HK-2 (cell line): ENCODE measurements around the gene NLGN4X.

Experiments
- DNase-seq: peaks from one replicate; pipeline ENCODE4 v3.0.0-alpha.2; 2018; ENCODE audit not compliant: unreplicated experiment

NLGN4X gene

DNA sequence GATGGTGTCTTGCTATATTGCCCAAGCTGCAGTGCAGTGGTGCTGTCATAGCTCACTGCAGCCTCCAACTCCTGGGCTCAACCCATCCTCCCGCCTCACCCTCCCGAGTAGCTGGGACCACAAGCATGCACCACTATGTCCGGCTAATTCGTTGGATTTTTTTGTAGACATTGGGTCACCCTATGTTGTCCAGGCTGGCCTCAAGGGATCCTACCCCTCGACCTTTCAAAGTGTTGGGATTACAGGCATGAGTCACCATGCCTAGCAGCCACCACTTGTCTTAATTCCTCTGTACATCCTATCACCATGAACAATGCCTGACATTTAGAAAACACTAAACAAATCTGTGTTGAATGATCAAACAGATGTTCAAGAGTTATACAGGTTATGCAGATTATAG lies 76.7 kb downstream of the NLGN4X start:
- no peak for DNase-seq

GRCh38 chrX:6149060-6149872 lies 79.4 kb downstream of the NLGN4X start:
- no peak for DNase-seq

GRCh38 chrX:6134255-6134654 lies 94.4 kb downstream of the NLGN4X start:
- no peak for DNase-seq

DNA sequence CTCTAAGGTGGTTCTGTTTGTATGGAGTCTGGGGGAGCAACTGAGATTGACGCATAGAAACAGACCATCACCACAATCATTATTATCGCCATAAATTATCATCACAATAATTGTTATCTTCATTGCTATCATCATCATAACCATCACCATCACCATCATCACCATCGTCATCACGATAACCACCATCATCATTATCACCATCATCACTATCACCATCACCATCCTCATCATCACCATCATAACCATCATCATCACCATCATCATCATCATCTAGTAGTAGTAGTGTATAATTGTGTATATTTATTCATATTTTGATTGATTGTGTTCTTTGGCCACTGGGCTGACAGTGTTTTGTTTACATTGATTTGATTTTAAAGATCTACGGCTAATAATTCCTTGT lies 95.7 kb downstream of the NLGN4X start:
- no peak for DNase-seq

GRCh38 chrX:6131287-6131686 lies 97.4 kb downstream of the NLGN4X start:
- no peak for DNase-seq

- no peak for DNase-seq
Measured at GRCh38 chrX:6129195-6129594, 99.5 kb downstream of the NLGN4X start.

GRCh38 chrX:6120329-6120728 lies 108.3 kb downstream of the NLGN4X start:
- no peak for DNase-seq

GRCh38 chrX:6095469-6095868 lies 133.2 kb downstream of the NLGN4X start:
- DNase-seq = no peak

DNA sequence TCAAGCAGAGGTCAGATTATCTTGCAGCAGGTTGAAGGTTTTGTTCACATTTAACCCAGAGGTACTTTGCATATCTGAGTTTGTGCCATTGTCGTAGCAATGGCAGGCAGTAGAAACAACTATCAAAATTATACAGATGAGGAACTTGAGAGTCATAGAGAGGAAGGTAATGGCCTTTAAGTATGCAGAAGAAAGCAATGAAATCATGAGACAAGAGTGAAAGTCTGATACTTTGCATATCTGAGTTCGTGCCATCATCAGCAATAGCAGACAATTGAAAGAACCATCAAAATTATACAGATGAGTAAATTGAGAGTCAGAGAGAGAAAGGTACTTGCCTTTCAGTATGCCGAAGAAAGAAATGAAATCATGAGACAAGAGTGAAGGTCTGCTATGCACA lies 154.1 kb downstream of the NLGN4X start:
- DNase-seq = no peak

DNA sequence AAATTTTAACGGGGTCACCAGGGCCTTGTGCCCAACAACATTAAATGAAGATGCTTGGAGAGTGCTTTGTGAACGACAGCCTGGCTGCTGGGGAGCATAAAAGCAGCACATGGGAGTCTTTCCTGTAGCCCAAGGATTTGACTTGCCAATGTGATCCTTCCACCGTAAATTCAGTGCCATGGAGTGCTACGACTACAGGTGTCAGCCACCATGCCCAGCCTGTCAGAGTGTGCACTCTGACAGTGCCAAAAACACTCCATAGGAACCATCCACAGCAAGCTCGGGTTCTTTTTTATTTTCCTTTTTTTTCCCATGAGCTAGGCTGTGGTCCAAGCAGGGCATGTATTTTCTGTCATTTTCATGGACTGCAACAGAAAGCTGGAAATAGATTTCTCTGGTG lies 156.9 kb downstream of the NLGN4X start:
- no peak for DNase-seq

GRCh38 chrX:6067600-6067999 lies 161.1 kb downstream of the NLGN4X start:
- no peak for DNase-seq

DNA sequence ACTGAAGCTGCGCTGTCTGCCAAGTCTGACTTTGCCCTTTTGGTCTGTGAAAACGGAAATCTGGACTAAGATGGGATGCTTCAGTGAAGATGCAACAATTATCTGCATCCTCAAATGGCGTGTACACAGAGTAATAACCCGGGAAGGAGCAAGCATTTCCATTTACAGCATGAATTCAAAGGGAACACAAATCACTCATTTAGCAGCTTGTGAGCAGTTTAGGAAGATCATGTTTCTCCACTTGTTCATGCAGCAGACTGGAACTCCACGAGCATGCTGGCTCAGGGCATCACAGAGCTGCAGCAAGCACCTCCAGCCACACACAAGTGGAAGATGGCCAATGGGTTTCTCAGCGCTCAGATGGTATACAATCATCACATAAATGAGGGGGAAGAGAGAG lies 175.5 kb downstream of the NLGN4X start:
- no peak for DNase-seq

DNA sequence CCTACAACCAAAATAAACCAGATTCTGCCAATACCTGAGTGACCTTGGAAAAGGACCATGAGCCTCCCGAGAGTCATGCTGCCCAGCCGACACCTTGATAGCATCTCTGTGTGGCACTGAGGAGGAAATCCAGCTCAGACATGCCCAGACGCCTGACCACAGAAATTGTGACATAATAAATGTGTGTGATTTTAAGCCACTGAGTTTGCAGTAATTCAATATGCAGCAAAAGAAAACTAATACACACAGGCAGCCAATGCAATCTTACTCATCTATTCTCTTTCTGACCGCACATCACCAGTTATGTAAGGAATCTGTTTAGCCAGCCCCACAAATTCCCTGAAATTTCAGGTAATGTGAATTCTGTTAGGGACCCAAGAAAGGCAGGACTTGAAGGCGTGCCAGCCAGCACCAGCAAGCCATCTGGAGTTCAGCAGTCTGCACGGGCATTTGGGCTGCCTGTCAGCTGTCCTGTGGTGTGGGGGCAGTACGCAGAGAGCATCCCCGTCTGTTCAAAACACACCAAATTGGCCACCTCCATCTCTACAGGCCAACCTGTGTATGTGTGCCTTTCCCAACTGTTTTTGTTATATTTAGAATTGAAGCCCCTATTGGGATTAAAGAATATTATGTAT lies 176.4 kb downstream of the NLGN4X start:
- DNase-seq = no peak

DNA sequence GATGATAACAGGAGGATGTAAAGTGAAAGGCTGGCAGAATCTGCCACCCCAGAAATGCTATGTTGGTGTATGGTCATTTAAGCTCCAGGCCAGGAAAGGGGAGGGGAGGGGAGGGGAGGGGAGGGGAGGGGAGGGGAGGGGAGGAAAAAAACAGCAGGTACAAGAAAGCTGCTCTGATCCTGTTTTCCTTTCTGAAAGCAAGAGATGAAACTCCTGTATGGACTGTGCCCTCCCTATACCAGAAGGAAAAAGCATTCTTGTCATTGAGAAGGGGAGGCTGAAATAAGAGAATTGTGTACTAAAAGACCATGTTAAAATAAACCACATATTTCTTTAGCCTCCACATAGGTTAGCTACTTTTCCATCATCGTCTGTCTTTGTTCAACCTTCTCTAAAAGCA lies 179.5 kb downstream of the NLGN4X start:
- DNase-seq = no peak

DNA sequence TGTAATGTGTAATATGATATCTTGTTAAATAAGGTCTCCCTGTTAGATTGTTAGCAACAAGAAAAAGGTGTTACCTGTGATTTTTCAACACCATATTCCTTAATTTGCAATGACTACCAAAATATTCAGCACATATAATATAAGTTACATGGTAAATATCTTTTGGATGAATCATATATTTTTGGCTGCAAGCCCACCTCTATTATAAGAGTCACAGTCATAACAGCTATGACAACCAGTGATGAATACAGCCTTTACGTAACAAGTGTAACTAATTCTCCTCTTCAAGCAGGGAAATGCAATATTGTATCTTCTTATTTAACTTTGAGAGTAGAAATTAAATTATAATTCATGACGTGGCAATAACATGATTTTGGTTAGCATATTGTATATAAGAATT lies 187.0 kb downstream of the NLGN4X start:
- DNase-seq = no peak

DNA sequence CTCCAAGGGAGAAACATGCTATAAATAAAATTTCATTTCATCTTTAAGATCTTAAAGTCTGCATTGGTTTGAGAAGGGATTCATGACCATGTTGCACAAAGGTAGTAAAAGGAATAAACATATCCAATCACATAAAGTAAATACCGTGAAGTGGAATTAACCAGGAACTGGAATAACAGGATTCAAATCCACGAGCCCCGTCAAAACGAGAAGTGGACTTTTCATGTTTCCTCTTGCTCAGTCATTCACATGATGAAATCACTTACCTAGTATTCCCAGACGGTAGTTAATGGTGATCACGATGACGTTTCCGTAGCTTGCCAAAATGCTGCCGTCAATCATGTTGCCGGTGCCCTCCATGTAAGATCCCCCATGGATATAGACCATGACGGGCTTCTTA lies 199.7 kb downstream of the NLGN4X start:
- no peak for DNase-seq

- DNase-seq = no peak
Measured at GRCh38 chrX:6026980-6027379, 201.7 kb downstream of the NLGN4X start.

DNA sequence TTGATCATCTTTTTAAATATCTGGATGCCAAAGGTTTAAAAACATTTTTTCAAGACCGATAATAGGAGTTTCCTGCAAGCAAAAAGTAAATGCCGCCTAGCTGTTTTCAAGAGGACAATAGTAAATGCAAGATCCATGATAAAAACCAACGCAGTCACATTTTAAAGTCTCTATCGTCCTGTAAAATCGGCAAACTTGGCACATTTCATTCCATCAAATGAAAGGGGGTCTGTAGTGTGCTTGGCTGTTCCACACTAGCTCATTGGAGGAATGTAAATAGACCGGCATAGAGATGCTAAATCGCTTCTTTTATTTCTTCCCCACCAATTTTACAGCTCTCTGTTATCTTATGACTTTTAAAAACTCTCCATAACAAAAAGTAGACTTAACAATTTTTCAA lies 202.2 kb downstream of the NLGN4X start:
- no peak for DNase-seq

DNA sequence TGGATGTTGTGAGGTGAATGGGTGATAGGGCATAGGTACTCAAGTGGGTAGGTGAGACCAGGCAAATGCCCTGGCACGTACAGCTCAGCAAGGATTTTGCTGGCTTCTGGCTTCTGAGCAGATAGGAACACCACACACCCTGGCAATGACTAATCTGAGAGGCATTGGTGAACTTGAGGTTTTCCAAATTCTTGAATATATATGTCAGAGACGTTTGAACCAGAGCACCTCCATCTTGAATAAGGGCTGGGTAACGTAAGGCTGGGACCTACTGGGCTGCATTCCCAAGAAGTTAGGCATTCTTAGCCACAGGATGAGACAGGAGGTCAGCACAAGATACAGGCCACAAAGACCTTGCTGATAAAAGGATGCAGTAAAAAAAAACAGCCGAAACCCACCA lies 204.5 kb downstream of the NLGN4X start:
- DNase-seq = no peak

DNA sequence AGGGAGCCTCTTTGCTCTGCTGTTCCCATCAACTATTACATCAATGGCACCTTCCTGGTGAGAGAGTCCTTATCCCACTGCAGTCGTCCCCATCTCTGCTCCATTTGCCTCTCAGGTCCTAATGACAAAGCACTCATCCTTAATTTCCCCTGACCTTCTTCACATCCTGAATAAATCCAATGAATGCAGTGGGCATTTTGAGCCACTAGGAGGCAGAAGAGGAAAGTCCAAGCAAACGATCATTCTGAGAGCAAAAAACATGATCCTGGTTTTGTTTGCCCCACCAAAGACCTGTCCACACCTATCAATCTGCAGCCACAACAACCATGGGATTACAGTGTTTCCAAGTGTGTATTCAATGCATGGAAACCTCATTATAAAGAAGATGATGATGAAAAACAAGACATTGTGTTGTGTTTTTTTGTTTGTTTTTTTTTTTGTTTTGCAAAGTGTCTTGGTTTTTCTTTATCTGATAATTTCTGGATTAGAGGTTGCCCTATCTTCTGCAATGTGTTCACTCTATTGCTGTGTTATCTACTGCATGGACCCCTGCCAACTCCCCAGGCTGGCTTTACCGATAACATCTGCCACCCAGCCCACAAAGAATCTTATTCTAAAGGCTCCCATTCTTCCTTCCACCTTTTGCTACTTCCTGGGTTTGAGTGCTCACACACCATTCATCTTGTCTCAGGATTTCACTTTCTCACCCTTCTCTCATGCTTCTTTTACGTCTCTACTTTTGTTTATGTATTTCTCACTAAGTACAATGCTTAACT lies 207.2 kb downstream of the NLGN4X start:
- DNase-seq = peak; percentile 10

GRCh38 chrX:6019076-6019475 lies 209.6 kb downstream of the NLGN4X start:
- DNase-seq = no peak

DNA sequence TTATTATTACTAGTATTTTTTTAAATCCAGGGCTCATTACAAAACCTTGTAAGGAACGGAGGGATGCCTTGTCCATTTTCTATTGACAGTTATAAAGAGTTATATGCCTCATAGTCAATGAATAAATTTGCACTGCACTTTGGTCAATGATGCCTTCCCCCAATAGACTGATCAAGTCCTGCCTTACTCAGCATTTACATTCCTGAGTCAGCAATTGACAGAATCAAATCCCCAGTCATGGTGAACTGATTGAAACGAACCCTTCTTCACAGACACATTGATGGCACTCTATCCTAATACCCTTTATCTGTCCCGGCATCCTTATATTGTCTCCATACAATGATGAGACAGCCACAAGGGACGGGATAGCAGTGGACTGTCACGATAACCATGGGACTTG lies 213.2 kb downstream of the NLGN4X start:
- DNase-seq = no peak

DNA sequence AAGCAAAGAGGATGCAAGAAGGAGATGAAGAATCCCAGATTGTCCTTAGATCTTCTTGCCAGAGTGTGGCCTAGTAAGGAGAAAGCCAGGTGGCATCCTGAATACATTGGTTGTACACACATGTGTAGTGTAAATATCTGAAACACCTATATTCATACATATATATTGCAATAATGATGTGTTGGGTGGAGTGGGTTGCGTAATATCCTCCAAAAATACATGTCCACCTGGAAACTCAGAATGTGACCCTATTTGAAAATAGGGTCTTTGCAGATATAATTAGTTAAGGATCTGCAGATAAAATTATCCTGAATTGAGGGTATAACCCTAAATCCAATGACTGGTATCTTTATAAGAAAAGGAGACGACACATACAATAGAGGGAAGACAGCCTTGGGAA lies 216.3 kb downstream of the NLGN4X start:
- no peak for DNase-seq
